CD4-positive, alpha-beta T cell treated with Interleukin-17A for 1 hour (primary cell): Measurements from ENCODE around the gene PGR.

Experiments
- DNase-seq: peaks from one replicate; pipeline ENCODE4 v3.0.0-alpha.2; 2020

The PGR gene

GRCh38 chr11:101129203-101129943 lies at the start of gene PGR:
Gene PGR (minus strand): TSS chr11:101129813. CDS start chr11:101129070, 743 bp downstream.
- DNase-seq, result no peak

- DNase-seq, result no peak
Observed at GRCh38 chr11:101176381-101176780, 46.8 kb upstream of the PGR start.

GRCh38 chr11:101169944-101170343 lies 40.3 kb upstream of the PGR start:
- no peak for DNase-seq

GRCh38 chr11:101166038-101166437 lies 36.4 kb upstream of the PGR start:
- no peak for DNase-seq

DNA sequence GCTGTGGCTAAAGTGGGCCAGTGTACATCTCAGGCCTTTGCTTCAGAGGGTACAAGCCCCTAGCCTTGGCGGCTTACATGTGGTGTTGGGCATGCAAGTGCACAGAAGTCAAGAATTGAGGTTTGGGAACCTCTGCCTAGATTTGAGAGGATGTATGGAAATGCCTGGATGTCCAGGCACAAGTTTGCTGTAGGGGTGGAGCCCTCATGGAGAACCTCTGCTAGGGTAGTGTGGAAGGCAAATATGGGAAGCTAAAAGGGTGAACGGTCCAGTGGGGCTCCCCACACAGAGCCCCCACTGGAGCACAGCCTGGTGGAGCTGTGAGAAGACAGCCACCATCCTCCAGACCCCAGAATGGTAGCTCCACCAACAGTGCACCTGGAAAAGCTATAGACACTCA lies 28.5 kb upstream of the PGR start:
- DNase-seq, result no peak

DNA sequence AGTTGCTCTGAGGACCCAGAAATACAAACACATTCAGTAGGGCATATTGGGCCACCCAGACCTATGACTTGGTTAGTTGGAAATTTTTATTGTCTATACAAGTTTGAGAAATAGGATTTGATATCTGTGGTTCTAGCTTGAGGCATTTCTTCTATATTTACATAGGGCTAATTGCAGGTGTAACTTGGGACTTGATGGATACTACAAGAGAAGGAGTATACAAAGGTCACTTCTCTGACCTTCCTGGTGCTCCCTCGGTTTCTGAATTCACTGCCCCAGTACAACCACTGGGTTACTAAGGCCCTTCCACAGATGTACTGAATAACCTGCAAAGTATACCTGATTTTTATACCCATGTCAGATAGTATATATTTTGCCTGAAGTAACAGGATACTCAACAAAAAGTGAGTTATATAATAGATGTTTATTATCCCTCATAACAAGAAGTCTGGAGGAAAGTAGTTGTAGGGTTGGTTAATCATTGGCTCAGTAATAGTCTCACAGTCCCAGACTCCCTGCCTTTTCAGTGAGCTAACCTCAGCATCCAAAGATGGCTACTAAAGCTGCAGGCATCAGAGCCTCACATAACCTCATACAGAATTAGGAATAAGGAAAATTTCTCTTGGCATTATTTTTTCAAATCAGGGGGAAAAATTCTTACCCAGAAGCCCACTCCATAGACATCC lies 8.8 kb upstream of the PGR start:
- no peak for DNase-seq

GRCh38 chr11:101133190-101133589 lies 3.6 kb upstream of the PGR start:
- DNase-seq, result no peak

DNA sequence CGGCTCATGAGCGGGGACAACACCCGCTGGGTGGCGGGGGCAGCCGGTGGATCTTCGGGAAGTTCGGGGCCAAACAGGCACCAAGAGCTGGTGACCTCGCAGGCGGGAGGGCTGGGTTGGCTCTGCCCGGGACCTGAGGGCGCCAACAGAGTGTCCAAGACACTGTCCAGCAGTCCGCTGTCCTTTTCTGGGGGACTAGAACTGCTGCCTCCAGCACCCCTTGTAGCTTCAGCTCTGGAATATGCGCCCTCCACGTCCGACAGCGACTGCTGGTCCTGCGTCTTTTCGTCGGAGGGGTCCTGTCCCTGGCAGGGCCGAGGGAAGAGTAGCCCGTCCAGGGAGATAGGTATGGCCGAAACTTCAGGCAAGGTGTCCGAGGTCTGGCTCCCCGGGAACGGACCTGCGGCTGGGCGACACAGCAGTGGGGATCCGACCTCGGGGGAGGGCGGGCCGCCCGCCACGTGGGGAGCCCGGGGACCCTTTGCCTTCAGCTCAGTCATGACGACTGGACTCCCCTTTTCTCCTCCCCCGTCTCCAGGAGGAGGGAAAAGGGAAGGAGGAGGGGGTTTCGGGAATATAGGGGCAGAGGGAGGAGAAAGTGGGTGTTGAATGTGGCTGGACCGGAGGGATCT lies 926 bp downstream of the PGR start:
- DNase-seq, result no peak

- no peak for DNase-seq
Observed at GRCh38 chr11:101127699-101128570, 1.7 kb downstream of the PGR start.

GRCh38 chr11:101127197-101127698 lies 2.4 kb downstream of the PGR start:
- no peak for DNase-seq

DNA sequence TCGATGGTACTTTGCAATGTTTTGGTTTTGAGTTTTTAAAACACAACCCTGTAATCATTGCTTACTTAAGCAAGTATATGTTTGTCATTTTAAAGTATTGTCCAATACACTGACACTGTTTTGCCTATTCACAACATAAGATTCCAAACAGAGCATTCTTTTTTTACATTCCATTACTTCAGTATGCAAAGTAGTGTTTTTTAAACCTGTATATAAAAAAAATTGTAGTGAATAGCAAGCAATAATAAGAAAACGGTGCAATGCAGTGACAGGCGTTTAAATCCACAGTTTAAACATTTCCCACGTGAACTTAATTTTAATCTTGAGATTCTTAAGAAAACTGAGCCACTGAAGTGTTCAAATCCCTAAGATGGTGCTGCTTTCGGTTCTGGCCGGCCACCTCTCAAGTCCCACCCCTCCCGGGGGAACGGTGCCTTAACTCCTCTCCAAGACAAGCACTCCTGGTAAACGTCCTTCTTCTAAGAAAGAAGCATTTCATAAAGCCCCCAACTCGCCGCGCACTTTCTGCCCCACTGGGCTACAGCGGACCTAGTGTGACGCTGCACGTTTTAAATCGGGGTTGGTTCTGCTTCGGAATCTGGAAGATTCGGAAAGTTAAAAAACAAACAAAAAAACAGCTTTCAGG lies 2.9 kb downstream of the PGR start:
- no peak for DNase-seq

DNA sequence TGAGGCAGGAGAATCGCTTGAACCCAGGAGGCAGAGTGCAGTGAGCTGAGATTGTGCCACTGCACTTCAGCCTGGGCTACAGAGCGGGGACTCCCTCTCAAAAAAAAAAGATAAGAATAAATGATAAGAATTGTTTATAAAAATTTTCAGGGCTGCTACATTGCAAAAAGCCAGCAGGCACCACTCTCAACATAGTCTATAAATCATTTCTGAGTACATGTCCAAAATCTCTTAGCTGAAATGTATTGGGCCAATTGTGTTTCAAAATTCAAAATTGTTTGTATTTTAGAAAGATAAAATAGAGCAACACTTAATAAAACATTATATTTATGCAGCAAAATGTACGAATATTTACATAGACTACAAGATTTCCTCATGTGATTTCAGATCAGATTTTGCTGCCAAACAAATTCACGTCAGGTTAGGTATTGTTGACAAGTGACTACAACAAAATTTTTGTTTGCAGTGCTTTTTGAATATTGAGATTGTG lies 13.9 kb downstream of the PGR start:
- DNase-seq, result no peak

DNA sequence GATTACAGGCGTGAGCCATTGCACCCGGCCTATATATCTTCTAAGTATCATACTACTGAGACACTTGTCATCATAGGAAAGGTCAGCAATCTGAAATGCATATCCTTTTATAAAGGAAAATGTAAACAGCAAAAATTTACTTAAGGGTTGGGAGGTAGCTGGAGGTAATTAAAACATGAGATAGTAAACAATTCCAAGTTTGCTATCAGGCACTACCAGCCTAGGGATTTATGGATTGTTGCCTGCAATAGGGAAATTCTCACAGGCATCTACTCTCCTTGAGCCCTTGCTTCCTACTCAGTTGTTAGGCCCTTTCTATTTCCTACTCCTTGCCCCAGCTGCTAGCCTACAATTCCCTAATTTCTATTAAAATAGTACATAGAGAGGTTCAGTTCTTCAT lies 16.1 kb downstream of the PGR start:
- no peak for DNase-seq

- no peak for DNase-seq
Observed at GRCh38 chr11:101104716-101105115, 24.9 kb downstream of the PGR start.

- no peak for DNase-seq
Observed at GRCh38 chr11:101103433-101103832, 26.2 kb downstream of the PGR start.

GRCh38 chr11:101100601-101101000 lies 29.0 kb downstream of the PGR start:
- DNase-seq, result no peak

- DNase-seq, result no peak
Observed at GRCh38 chr11:101096036-101096704, 33.4 kb downstream of the PGR start.

DNA sequence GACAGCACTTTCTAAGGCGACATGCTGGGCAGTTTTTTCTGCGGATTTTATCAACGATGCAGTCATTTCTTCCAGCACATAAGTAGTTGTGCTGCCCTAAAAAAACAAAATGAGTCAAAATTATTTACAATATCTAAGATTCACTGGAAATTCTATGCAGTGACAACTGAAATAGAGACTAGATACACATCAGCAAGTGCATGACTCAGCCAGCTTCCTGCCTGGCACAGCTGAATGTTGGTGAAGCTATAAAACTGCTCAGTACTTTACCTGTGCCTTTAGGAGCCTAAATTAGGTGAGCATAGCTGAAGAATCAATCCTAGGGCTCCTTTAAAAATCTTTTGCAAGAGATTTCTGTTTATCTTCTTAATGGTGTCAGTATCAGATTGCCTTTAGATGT lies 37.8 kb downstream of the PGR start:
- DNase-seq, result no peak

DNA sequence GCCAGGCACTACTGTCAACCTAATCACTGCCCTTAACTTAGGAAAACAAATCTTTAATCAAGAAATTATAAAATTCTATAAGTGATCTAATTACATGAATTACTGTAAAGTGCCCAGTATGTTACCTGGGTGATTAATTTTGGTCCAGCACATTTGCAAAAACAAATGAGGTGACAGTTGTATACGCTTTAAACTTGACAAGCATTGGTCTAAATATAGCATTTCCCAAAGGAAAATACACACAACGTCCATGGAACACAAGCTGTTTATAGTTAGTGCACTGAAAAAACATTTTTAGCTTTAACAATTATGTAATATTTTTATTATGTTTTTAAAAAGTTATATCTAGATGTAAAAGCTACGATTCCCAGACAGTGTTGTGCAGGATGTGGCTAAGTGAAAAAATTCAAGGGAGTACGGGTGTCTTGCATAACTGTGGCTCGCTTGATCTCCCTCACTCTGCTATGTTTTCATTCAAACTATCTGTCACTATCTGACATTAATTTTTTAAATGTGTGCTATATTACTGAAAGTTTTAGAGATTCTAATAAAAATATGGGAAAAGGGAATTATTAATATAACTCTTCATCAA lies 38.8 kb downstream of the PGR start:
- no peak for DNase-seq

GRCh38 chr11:101083335-101083734 lies 46.3 kb downstream of the PGR start:
- no peak for DNase-seq

- DNase-seq, result no peak
Observed at GRCh38 chr11:101082813-101083212, 46.8 kb downstream of the PGR start.
